SU-DHL-6 (cell line): ENCODE data around the gene FBLN5.

Experiments used
- H2AFZ ChIP-seq: fragments of 200-600 bp; sonication (generic); 2 replicates; pipeline ENCODE4 v1.6.1; 2014; ENCODE audit warnings: low read depth, mild to moderate bottlenecking, moderate library complexity, mixed read lengths, antibody characterized with exemption, low read length; ENCODE audit not compliant: severe bottlenecking
- H3F3A ChIP-seq: fragments of 200-600 bp; shearing (Covaris generic); 2 replicates; pipeline ENCODE4 v1.6.0; 2016; ENCODE audit warnings: antibody characterized with exemption, mild to moderate bottlenecking; ENCODE audit not compliant: insufficient read depth
- H3K27ac ChIP-seq: fragments of 200-600 bp; sonication (generic); 2 replicates; pipeline ENCODE4 v1.5.1; 2016; ENCODE audit warnings: low read depth, mild to moderate bottlenecking, low read length, moderate library complexity, mixed read lengths
- H3K27me3 ChIP-seq: fragments of 200-600 bp; sonication (generic), shearing (Covaris generic); 2 replicates; pipeline ENCODE4 v1.6.0; 2014; ENCODE audit warnings: mild to moderate bottlenecking, low read length
- H3K36me3 ChIP-seq: fragments of 200-600 bp; sonication (generic); 2 replicates; pipeline ENCODE4 v1.6.1; 2014; ENCODE audit warnings: mild to moderate bottlenecking, low read length, mixed read lengths
- H3K4me2 ChIP-seq: fragments of 300-600, 200-600 bp; shearing (Covaris generic), sonication (generic); 2 replicates; pipeline ENCODE4 v1.6.0; 2014; ENCODE audit warnings: low read length, low read depth, mild to moderate bottlenecking; ENCODE audit not compliant: poor library complexity, severe bottlenecking
- H3K4me3 ChIP-seq: fragments of 200-600 bp; sonication (generic); 2 replicates; pipeline ENCODE4 v1.5.1; 2014; ENCODE audit warnings: antibody characterized with exemption, low read length, mild to moderate bottlenecking, mixed read lengths; ENCODE audit not compliant: insufficient read depth, poor library complexity, severe bottlenecking
- H3K79me2 ChIP-seq: fragments of 200-600 bp; sonication (generic); 2 replicates; pipeline ENCODE4 v1.6.1; 2014; ENCODE audit warnings: mild to moderate bottlenecking, low read length, moderate library complexity; ENCODE audit not compliant: insufficient read depth
- H3K9ac ChIP-seq: fragments of 200-600 bp; sonication (generic); 2 replicates; pipeline ENCODE4 v1.7.0; 2014; ENCODE audit warnings: mild to moderate bottlenecking, low read length
- H3K9me2 ChIP-seq: fragments of 200-600 bp; sonication (generic); replicated peaks from 2 replicates; pipeline ENCODE4 v1.6.1; 2014; ENCODE audit warnings: low read length; ENCODE audit not compliant: insufficient read depth
- H3K9me3 ChIP-seq: fragments of 200-600 bp; sonication (generic); 2 replicates; pipeline ENCODE4 v1.6.1; 2014; ENCODE audit warnings: low read length, mixed read lengths; ENCODE audit not compliant: insufficient read depth
- H4K20me1 ChIP-seq: fragments of 200-600 bp; sonication (generic); 2 replicates; pipeline ENCODE4 v1.6.1; 2014; ENCODE audit warnings: low read depth, mild to moderate bottlenecking, antibody characterized with exemption, low read length, moderate library complexity, mixed read lengths
- EZH2phosphoT487 ChIP-seq: fragments of 200-600 bp; sonication (generic), shearing (Covaris generic); conservative IDR thresholded peaks from 2 replicates; pipeline ENCODE4 v1.6.1; 2018; ENCODE audit warnings: mild to moderate bottlenecking, antibody characterized with exemption, low read length, moderate library complexity, mixed read lengths
- TF ChIP-seq, protein P1 (sequence below): fragments of 200-600 bp; sonication (generic); IDR thresholded peaks from one replicate; pipeline ENCODE4 v1.5.1; 2017; ENCODE audit warnings: antibody characterized with exemption, mild to moderate bottlenecking, low read length, moderate library complexity; ENCODE audit not compliant: insufficient read depth, poor library complexity, severe bottlenecking

FBLN5 gene

GRCh38 chr14:91897106-91897701 lies 50.3 kb downstream of the FBLN5 start:
- Histone ChIP-seq H3K9ac (no peak overlapping the region), H3F3A (no peaks in the 10 kb centered on the region), H2AFZ (no peak overlapping the region), H4K20me1 (no peaks in the 10 kb centered on the region), H3K79me2 (no peaks in the 10 kb centered on the region), H3K36me3 (no peaks in the 10 kb centered on the region), H3K4me3 (no peak overlapping the region), H3K9me3 (no peaks in the 10 kb centered on the region), H3K27me3 (no peaks in the 10 kb centered on the region), H3K9me2 (no peaks in the 10 kb centered on the region), H3K4me2 (no peak overlapping the region), H3K27ac (no peak overlapping the region)
- TF ChIP-seq, protein P1, sequence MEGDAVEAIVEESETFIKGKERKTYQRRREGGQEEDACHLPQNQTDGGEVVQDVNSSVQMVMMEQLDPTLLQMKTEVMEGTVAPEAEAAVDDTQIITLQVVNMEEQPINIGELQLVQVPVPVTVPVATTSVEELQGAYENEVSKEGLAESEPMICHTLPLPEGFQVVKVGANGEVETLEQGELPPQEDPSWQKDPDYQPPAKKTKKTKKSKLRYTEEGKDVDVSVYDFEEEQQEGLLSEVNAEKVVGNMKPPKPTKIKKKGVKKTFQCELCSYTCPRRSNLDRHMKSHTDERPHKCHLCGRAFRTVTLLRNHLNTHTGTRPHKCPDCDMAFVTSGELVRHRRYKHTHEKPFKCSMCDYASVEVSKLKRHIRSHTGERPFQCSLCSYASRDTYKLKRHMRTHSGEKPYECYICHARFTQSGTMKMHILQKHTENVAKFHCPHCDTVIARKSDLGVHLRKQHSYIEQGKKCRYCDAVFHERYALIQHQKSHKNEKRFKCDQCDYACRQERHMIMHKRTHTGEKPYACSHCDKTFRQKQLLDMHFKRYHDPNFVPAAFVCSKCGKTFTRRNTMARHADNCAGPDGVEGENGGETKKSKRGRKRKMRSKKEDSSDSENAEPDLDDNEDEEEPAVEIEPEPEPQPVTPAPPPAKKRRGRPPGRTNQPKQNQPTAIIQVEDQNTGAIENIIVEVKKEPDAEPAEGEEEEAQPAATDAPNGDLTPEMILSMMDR: no peak
- no peak for TF ChIP-seq EZH2phosphoT487

- Histone ChIP-seq H3K4me3 (no peak overlapping the region), H3F3A (no peaks in the 10 kb centered on the region), H3K27me3 (no peaks in the 10 kb centered on the region), H4K20me1 (no peaks in the 10 kb centered on the region), H3K9me3 (no peaks in the 10 kb centered on the region), H3K4me2 (no peak overlapping the region), H2AFZ (no peak overlapping the region), H3K9me2 (no peaks in the 10 kb centered on the region), H3K79me2 (no peaks in the 10 kb centered on the region), H3K9ac (no peak overlapping the region), H3K27ac (no peak overlapping the region), H3K36me3 (no peaks in the 10 kb centered on the region)
- TF ChIP-seq, protein P1: no peak
- no peak for TF ChIP-seq EZH2phosphoT487
Observed at GRCh38 chr14:91896419-91896818, 51.1 kb downstream of the FBLN5 start.

DNA sequence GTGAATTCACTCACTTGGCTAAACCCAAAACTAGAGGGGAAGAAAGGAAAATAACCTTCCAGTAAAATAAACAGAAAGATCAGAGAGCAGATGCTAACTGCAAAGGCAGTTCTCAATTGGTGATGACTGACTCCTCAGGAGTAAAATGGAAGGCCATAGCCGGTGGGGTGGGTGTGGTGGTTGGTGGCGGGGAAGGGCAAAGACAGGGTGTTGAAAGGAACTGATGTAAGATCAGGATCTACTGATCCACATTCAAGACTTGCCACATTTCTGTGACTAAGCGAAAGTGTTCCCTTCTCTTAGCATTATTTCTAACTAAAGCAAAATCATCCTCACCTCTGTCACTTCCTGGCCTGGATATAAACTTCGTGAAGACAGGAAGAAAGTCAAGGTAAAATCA lies 53.8 kb downstream of the FBLN5 start:
- no peaks in the 10 kb centered on the region for H3K79me2 ChIP-seq
- no peaks in the 10 kb centered on the region for H3K27me3 ChIP-seq
- H3K27ac ChIP-seq: no peak overlapping the region
- H2AFZ ChIP-seq: no peak overlapping the region
- H3K4me2 ChIP-seq: no peak overlapping the region
- H3K9me2 ChIP-seq: no peaks in the 10 kb centered on the region
- H3F3A ChIP-seq: no peaks in the 10 kb centered on the region
- no peak overlapping the region for H3K9ac ChIP-seq
- TF ChIP-seq EZH2phosphoT487: no peak
- TF ChIP-seq, protein P1: no peak
- H3K36me3 ChIP-seq: no peaks in the 10 kb centered on the region
- no peak overlapping the region for H3K4me3 ChIP-seq
- no peaks in the 10 kb centered on the region for H3K9me3 ChIP-seq
- no peaks in the 10 kb centered on the region for H4K20me1 ChIP-seq
